HEK293T (cell line): Measurements from ENCODE around the gene PAPPA.

Experiments used
- CTBP1 ChIP-seq: fragments of 450-650 bp; IDR thresholded peaks from 2 replicates; pipeline ENCODE4 v1.6.1; 2016; ENCODE audit warnings: borderline replicate concordance
- FOXK2 ChIP-seq: fragments of 450-650 bp; IDR thresholded peaks from 2 replicates; pipeline ENCODE4 v1.6.1; 2016; ENCODE audit warnings: mild to moderate bottlenecking
- FOXM1 ChIP-seq: fragments of 450-650 bp; IDR thresholded peaks from 2 replicates; pipeline ENCODE4 v1.6.1; 2017; ENCODE audit warnings: mild to moderate bottlenecking, borderline replicate concordance
- L3MBTL2 ChIP-seq: fragments of 450-650 bp; conservative IDR thresholded peaks from 2 replicates; pipeline ENCODE4 v1.6.1; 2016; ENCODE audit warnings: mild to moderate bottlenecking
- SP1 ChIP-seq: fragments of 450-650 bp; IDR thresholded peaks from 2 replicates; pipeline ENCODE4 v1.6.1; 2017
- SUZ12 ChIP-seq: fragments of 450-650 bp; IDR thresholded peaks from 2 replicates; pipeline ENCODE4 v1.6.1; 2016; ENCODE audit warnings: mild to moderate bottlenecking
- TARDBP ChIP-seq: fragments of 450-650 bp; IDR thresholded peaks from 2 replicates; pipeline ENCODE4 v1.6.1; 2016
- ZNF384 ChIP-seq: fragments of 450-650 bp; IDR thresholded peaks from 2 replicates; pipeline ENCODE4 v1.6.1; 2016
- TF ChIP-seq, protein P1 (sequence below): fragments of 450-650 bp; IDR thresholded peaks from 2 replicates; pipeline ENCODE4 v1.6.1; 2016

DNA sequence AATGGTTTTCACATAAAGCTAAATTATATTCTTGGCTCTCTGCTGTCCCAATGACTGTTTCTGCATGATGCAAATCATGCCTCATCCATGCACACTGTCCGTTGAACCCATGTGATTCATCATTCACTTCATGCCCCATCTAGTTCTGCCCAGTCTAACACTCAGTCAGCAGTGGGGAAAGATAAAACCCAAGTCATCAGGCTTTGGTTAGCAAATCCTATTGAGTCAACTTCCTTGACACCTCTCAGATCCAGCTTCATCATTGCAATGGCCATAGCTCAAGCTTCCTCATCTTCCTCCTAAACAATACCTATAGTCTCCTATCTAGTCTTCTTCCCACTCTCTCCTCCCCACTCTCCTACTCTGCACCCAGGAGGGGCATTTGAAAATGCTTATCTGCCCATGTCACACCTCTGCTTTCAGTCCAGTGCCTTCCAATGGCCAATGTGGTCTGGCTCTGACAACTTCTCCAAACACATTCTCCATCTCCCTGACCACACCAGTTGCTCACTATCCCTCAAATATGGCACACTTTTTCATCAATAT, 267.5 kb downstream of the PAPPA start:
- no peak for TF ChIP-seq SUZ12
- TF ChIP-seq ZNF384 = no peak
- TF ChIP-seq FOXK2 = no peak
- TF ChIP-seq L3MBTL2 = no peak
- no peak for TF ChIP-seq SP1
- no peak for TF ChIP-seq CTBP1
- TF ChIP-seq TARDBP = no peak
- TF ChIP-seq, protein P1, sequence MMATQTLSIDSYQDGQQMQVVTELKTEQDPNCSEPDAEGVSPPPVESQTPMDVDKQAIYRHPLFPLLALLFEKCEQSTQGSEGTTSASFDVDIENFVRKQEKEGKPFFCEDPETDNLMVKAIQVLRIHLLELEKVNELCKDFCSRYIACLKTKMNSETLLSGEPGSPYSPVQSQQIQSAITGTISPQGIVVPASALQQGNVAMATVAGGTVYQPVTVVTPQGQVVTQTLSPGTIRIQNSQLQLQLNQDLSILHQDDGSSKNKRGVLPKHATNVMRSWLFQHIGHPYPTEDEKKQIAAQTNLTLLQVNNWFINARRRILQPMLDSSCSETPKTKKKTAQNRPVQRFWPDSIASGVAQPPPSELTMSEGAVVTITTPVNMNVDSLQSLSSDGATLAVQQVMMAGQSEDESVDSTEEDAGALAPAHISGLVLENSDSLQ = no peak
- TF ChIP-seq FOXM1 = no peak
